ENCODE results near the gene AMFR.

AMFR gene

GRCh38 chr16:56315955-56316354, 109.4 kb downstream of the AMFR start:
- Histone ChIP-seq H3K36me3 (ENCODE audit: insufficient read depth, low read length) (no peaks in the 10 kb centered on the region), H3K9me3 (ENCODE audit: insufficient read depth, low read depth, low read length) (no peaks in the 10 kb centered on the region), H3K27ac (ENCODE audit: low read depth, low read length) (no peak overlapping the region), H3K4me1 (ENCODE audit: insufficient read depth, low read length) (no peaks in the 10 kb centered on the region), H3K27me3 (ENCODE audit: insufficient read depth, low read length) (peaks cover 10% of the 10 kb centered on the region), H3K9ac (ENCODE audit: low read depth, low read length) (no peak overlapping the region), H3K4me3 (ENCODE audit: low read length) (no peak overlapping the region)
- 93% methylated on average over 7 of the region's 7 CpGs for WGBS

GRCh38 chr16:56314244-56314850, 111.0 kb downstream of the AMFR start:
- no peaks in the 10 kb centered on the region for H3K36me3 ChIP-seq (ENCODE audit: insufficient read depth, low read length)
- no peak overlapping the region for H3K4me3 ChIP-seq (ENCODE audit: low read length)
- no peak overlapping the region for H3K9ac ChIP-seq (ENCODE audit: low read depth, low read length)
- H3K9me3 ChIP-seq (ENCODE audit: insufficient read depth, low read depth, low read length) = no peaks in the 10 kb centered on the region
- no peaks in the 10 kb centered on the region for H3K4me1 ChIP-seq (ENCODE audit: insufficient read depth, low read length)
- 95% methylated on average over 18 of the region's 18 CpGs for WGBS
- peaks cover 10% of the 10 kb centered on the region for H3K27me3 ChIP-seq (ENCODE audit: insufficient read depth, low read length)
- H3K27ac ChIP-seq (ENCODE audit: low read depth, low read length) = no peak overlapping the region

GRCh38 chr16:56312556-56312955, 112.8 kb downstream of the AMFR start:
- Histone ChIP-seq H3K36me3 (ENCODE audit: insufficient read depth, low read length) (no peaks in the 10 kb centered on the region), H3K9me3 (ENCODE audit: insufficient read depth, low read depth, low read length) (no peaks in the 10 kb centered on the region), H3K27me3 (ENCODE audit: insufficient read depth, low read length) (peaks cover 5% of the 10 kb centered on the region), H3K9ac (ENCODE audit: low read depth, low read length) (no peak overlapping the region), H3K27ac (ENCODE audit: low read depth, low read length) (no peak overlapping the region), H3K4me1 (ENCODE audit: insufficient read depth, low read length) (no peaks in the 10 kb centered on the region), H3K4me3 (ENCODE audit: low read length) (no peak overlapping the region)
- 94% methylated on average over 7 of the region's 7 CpGs for WGBS

- Histone ChIP-seq H3K9me3 (ENCODE audit: insufficient read depth, low read depth, low read length) (no peaks in the 10 kb centered on the region), H3K27ac (ENCODE audit: low read depth, low read length) (no peak overlapping the region), H3K36me3 (ENCODE audit: insufficient read depth, low read length) (no peaks in the 10 kb centered on the region), H3K4me1 (ENCODE audit: insufficient read depth, low read length) (0 out of 2 replicates have a peak, but pooled peaks cover under 1% of the 10 kb centered on the region), H3K27me3 (ENCODE audit: insufficient read depth, low read length) (no peaks in the 10 kb centered on the region), H3K4me3 (ENCODE audit: low read length) (no peak overlapping the region), H3K9ac (ENCODE audit: low read depth, low read length) (no peak overlapping the region)
- WGBS = 93% methylated on average over 11 of the region's 11 CpGs
These were observed 113.4 kb downstream of the AMFR start for GRCh38 chr16:56312028-56312300.

All from HUES64 (cell line).